ENCODE results near the gene COL4A2.

COL4A2 gene

DNA sequence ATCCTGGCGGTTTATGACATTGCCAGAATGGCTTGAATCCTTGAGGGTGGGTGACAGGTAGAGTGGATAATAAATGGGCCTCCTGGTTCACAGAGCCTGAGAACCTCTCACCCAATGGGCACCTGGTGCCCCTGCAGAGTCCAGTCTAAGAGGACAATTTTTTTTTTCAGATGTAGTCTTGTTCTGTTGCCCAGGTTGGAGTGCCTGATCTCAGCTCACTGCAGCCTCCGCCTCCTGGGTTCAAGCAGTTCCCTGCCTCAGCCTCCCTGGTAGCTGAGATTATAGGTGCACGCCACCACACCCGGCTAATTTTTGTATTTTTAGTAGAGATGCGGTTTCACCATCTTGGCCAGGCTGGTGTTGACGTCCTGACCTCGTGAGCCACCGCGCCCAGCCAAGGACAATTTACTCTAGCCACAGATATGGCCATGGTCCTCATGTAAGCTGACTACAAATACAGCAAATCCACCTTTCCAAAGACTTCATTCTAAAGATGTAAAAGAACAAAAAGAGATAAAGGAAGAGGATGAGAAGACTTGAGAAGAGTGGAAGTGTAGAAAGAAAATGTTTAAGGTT, 33.0 kb downstream of the COL4A2 start:
- Histone ChIP-seq H3K9me3 (ENCODE audit: control insufficient read depth, insufficient read depth, low read depth, low read length) (no peaks in the 10 kb centered on the region), H3K36me3 (ENCODE audit: control insufficient read depth in 2 of 2, insufficient read depth in 1 of 2, low read length in 2 of 2) (no peaks in the 10 kb centered on the region), H3K4me1 (ENCODE audit: control insufficient read depth, insufficient read depth, low read length) (peaks cover 10% of the 10 kb centered on the region), H3K4me3 (ENCODE audit: low read depth, low read length) (no peak overlapping the region), H3K27ac (ENCODE audit: extremely low read depth, low read depth, low read length) (no peak overlapping the region)
- POLR2A ChIA-PET, result no interaction called here
- no peak for TF ChIP-seq ZNF302 (tag by site-specific recombination; IDR thresholded peaks at IDR 0.05; ENCODE audit: low read depth)
- no peak for TF ChIP-seq MZF1 (tag by site-specific recombination; IDR thresholded peaks at IDR 0.05; ENCODE audit: borderline replicate concordance)
- TF ChIP-seq ZBTB21 (tag by site-specific recombination; IDR thresholded peaks at IDR 0.05), result no peak
- TF ChIP-seq ZNF184 (tag by site-specific recombination; IDR thresholded peaks at IDR 0.05), result no peak
- no peak for TF ChIP-seq ZNF2 (tag by site-specific recombination; IDR thresholded peaks at IDR 0.05)
- TF ChIP-seq ZNF830 (tag by site-specific recombination; IDR thresholded peaks at IDR 0.05; ENCODE audit: low read depth), result no peak
- no peak for TF ChIP-seq ZNF157 (tag by site-specific recombination; IDR thresholded peaks at IDR 0.05)
- TF ChIP-seq ZNF777 (tag by site-specific recombination; IDR thresholded peaks at IDR 0.05; ENCODE audit: borderline replicate concordance), result no peak
- TF ChIP-seq GLI4 (tag by site-specific recombination; IDR thresholded peaks at IDR 0.05), result no peak
- TF ChIP-seq, protein P1, sequence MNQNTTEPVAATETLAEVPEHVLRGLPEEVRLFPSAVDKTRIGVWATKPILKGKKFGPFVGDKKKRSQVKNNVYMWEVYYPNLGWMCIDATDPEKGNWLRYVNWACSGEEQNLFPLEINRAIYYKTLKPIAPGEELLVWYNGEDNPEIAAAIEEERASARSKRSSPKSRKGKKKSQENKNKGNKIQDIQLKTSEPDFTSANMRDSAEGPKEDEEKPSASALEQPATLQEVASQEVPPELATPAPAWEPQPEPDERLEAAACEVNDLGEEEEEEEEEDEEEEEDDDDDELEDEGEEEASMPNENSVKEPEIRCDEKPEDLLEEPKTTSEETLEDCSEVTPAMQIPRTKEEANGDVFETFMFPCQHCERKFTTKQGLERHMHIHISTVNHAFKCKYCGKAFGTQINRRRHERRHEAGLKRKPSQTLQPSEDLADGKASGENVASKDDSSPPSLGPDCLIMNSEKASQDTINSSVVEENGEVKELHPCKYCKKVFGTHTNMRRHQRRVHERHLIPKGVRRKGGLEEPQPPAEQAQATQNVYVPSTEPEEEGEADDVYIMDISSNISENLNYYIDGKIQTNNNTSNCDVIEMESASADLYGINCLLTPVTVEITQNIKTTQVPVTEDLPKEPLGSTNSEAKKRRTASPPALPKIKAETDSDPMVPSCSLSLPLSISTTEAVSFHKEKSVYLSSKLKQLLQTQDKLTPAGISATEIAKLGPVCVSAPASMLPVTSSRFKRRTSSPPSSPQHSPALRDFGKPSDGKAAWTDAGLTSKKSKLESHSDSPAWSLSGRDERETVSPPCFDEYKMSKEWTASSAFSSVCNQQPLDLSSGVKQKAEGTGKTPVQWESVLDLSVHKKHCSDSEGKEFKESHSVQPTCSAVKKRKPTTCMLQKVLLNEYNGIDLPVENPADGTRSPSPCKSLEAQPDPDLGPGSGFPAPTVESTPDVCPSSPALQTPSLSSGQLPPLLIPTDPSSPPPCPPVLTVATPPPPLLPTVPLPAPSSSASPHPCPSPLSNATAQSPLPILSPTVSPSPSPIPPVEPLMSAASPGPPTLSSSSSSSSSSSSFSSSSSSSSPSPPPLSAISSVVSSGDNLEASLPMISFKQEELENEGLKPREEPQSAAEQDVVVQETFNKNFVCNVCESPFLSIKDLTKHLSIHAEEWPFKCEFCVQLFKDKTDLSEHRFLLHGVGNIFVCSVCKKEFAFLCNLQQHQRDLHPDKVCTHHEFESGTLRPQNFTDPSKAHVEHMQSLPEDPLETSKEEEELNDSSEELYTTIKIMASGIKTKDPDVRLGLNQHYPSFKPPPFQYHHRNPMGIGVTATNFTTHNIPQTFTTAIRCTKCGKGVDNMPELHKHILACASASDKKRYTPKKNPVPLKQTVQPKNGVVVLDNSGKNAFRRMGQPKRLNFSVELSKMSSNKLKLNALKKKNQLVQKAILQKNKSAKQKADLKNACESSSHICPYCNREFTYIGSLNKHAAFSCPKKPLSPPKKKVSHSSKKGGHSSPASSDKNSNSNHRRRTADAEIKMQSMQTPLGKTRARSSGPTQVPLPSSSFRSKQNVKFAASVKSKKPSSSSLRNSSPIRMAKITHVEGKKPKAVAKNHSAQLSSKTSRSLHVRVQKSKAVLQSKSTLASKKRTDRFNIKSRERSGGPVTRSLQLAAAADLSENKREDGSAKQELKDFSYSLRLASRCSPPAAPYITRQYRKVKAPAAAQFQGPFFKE (tag by site-specific recombination; IDR thresholded peaks at IDR 0.05; ENCODE audit: borderline replicate concordance), result no peak
- TF ChIP-seq ZNF169 (tag by site-specific recombination; IDR thresholded peaks at IDR 0.05), result no peak
- no peak for TF ChIP-seq ZFP37 (tag by site-specific recombination; IDR thresholded peaks at IDR 0.05)
- no peak for TF ChIP-seq ZNF501 (tag by site-specific recombination; IDR thresholded peaks at IDR 0.05)
- CTCF ChIA-PET, result no interaction called here

DNA sequence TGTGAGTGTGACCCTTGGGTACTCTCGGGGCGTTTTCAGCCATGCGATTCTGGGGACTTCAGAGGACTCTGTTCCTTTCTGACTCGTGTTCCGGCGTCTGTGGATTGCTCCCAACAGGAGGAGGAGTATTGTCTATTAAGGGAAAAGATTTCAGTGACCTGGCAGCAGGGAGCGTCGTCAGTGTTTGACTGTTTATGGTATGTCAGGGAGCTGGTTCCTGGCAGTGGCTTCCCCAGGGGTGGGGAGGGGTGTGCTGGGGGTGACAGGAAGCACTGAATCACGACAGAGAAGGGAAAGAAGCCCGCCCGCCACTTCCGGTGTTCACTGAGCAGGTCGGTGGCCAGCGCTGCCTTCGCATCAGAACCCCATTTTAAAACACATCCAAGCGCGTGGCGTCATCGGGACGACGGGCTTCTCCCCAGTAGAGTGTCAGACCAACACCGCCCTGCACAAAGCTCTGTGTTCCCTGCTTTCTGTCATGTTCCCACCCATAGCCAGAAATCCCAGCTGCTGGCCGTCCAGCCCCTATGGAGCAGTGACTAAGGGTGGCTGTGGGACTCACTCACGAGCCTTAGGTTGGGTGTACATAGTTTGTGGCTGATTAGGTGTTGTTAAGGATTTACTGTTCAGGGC, 33.8 kb downstream of the COL4A2 start:
- no peaks in the 10 kb centered on the region for H3K9me3 ChIP-seq (ENCODE audit: control insufficient read depth, insufficient read depth, low read depth, low read length)
- CTCF ChIA-PET, result interaction anchor here (0.7 kb wide), 1 partner anchor 17 kb away, joined by 3 read pairs; no protein-coding TSS in a partner anchor
- H3K27ac ChIP-seq (ENCODE audit: extremely low read depth, low read depth, low read length), result no peak overlapping the region; the same call in 1 of the 2 replicates
- POLR2A ChIA-PET, result interaction anchor here (1.5 kb wide), 1 partner anchor 32 kb away, joined by 4 read pairs; no protein-coding TSS in a partner anchor
- no peak overlapping the region for H3K4me3 ChIP-seq (ENCODE audit: low read depth, low read length)
- no peaks in the 10 kb centered on the region for H3K36me3 ChIP-seq (ENCODE audit: control insufficient read depth in 2 of 2, insufficient read depth in 1 of 2, low read length in 2 of 2)
- peaks cover 10% of the 10 kb centered on the region for H3K4me1 ChIP-seq (ENCODE audit: control insufficient read depth, insufficient read depth, low read length)
- TF ChIP-seq ZNF114 (tag by site-specific recombination; IDR thresholded peaks at IDR 0.05) (no peak), ZNF138 (tag by site-specific recombination; IDR thresholded peaks at IDR 0.05; ENCODE audit: borderline replicate concordance) (no peak), ZBTB21 (tag by site-specific recombination; IDR thresholded peaks at IDR 0.05) (no peak), ZFP69B (tag by site-specific recombination; IDR thresholded peaks at IDR 0.05) (no peak), IKZF3 (tag by site-specific recombination; IDR thresholded peaks at IDR 0.05) (no peak), ZNF629 (tag by site-specific recombination; IDR thresholded peaks at IDR 0.05) (no peak), ZNF416 (tag by site-specific recombination; IDR thresholded peaks at IDR 0.05) (no peak), ZNF560 (tag by site-specific recombination; IDR thresholded peaks at IDR 0.05; ENCODE audit: borderline replicate concordance) (no peak), ZNF214 (tag by site-specific recombination; IDR thresholded peaks at IDR 0.05; ENCODE audit: borderline replicate concordance) (no peak)
- TF ChIP-seq, protein P2, sequence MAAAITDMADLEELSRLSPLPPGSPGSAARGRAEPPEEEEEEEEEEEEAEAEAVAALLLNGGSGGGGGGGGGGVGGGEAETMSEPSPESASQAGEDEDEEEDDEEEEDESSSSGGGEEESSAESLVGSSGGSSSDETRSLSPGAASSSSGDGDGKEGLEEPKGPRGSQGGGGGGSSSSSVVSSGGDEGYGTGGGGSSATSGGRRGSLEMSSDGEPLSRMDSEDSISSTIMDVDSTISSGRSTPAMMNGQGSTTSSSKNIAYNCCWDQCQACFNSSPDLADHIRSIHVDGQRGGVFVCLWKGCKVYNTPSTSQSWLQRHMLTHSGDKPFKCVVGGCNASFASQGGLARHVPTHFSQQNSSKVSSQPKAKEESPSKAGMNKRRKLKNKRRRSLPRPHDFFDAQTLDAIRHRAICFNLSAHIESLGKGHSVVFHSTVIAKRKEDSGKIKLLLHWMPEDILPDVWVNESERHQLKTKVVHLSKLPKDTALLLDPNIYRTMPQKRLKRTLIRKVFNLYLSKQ (tag by site-specific recombination; IDR thresholded peaks at IDR 0.05; ENCODE audit: borderline replicate concordance), result no peak
- TF ChIP-seq, protein P3, sequence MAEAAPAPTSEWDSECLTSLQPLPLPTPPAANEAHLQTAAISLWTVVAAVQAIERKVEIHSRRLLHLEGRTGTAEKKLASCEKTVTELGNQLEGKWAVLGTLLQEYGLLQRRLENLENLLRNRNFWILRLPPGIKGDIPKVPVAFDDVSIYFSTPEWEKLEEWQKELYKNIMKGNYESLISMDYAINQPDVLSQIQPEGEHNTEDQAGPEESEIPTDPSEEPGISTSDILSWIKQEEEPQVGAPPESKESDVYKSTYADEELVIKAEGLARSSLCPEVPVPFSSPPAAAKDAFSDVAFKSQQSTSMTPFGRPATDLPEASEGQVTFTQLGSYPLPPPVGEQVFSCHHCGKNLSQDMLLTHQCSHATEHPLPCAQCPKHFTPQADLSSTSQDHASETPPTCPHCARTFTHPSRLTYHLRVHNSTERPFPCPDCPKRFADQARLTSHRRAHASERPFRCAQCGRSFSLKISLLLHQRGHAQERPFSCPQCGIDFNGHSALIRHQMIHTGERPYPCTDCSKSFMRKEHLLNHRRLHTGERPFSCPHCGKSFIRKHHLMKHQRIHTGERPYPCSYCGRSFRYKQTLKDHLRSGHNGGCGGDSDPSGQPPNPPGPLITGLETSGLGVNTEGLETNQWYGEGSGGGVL (tag by site-specific recombination; IDR thresholded peaks at IDR 0.05), result no peak
- TF ChIP-seq, protein P4, sequence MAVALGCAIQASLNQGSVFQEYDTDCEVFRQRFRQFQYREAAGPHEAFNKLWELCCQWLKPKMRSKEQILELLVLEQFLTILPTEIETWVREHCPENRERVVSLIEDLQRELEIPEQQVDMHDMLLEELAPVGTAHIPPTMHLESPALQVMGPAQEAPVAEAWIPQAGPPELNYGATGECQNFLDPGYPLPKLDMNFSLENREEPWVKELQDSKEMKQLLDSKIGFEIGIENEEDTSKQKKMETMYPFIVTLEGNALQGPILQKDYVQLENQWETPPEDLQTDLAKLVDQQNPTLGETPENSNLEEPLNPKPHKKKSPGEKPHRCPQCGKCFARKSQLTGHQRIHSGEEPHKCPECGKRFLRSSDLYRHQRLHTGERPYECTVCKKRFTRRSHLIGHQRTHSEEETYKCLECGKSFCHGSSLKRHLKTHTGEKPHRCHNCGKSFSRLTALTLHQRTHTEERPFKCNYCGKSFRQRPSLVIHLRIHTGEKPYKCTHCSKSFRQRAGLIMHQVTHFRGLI (tag by site-specific recombination; IDR thresholded peaks at IDR 0.05), result no peak
